GM10248 (cell line): Measurements from ENCODE around the gene GPR155.
"Not testable (repeated sequence)": the region's sequence is repeated elsewhere in the genome, so short reads cannot be mapped to it uniquely, and the experiment has no call there.

Experiments used
- CTCF ChIA-PET: fragments of 300-600 bp; sonication (Branson Sonifier 250); formaldehyde crosslinking; extraction: SDS; loops from one replicate; lab custom pipeline; 2021; ENCODE audit warnings: antibody characterized with exemption; lab: Yijun Ruan, JAX
- POLR2A ChIA-PET: fragments of 350-650 bp; sonication (Branson Sonifier 250); formaldehyde crosslinking; extraction: SDS; loops from one replicate; lab custom pipeline; 2020; ENCODE audit warnings: antibody characterized with exemption; lab: Yijun Ruan, JAX
- DNase-seq: peaks from one replicate; pipeline ENCODE4 v3.0.0; 2012; ENCODE audit errors: extremely low spot score
- CTCF ChIP-seq: IDR thresholded peaks from 2 replicates; pipeline ENCODE4 v1.5.1; 2012; ENCODE audit warnings: mild to moderate bottlenecking, low read depth; ENCODE audit errors: extremely low read depth, missing control alignments, control extremely low read depth

Gene GPR155

DNA sequence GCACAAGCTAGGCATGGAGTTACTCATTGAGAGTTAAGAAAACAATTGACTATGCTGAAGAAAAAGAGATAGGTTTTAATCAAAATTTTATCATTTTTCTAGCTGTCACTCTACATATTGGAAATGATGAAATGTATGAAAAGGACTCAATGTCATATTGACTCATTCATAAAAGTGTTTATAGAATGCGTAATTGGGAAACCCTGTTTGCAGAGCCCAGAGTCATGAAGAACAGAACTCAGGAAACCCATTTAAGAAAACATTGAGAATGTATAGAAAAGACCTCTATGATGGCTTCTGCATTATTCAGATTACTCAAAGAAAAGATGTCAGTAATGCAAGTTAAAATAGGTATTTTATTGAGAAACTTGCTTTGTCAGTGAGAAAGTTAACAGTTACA is 54.9 kb downstream of the GPR155 start:
- TF ChIP-seq CTCF = no peak
- POLR2A ChIA-PET = no interaction called here
- CTCF ChIA-PET = no interaction called here

GRCh38 chr2:174430066-174430465 is 56.8 kb downstream of the GPR155 start:
- ChIA-PET CTCF (interaction anchor here (0.7 to 2.3 kb wide), 3 partner anchors 9 to 34 kb away, joined by 3 to 7 read pairs (median 3); partner anchors contain the start of gene SCRN3), POLR2A (no interaction called here)
- TF ChIP-seq CTCF = no peak
- DNase-seq = no peak

More for the DNA sequence above, 54.9 kb downstream of the GPR155 start:
- DNase-seq = no peak

- POLR2A ChIA-PET = no interaction called here
- CTCF ChIA-PET = interaction anchor here (1.4 to 2.3 kb wide), 2 partner anchors 8 to 120 kb away, joined by 6 to 7 read pairs; no protein-coding TSS in a partner anchor
- TF ChIP-seq CTCF = no peak
These were observed 58.6 kb downstream of the GPR155 start for GRCh38 chr2:174428214-174428613.

DNA sequence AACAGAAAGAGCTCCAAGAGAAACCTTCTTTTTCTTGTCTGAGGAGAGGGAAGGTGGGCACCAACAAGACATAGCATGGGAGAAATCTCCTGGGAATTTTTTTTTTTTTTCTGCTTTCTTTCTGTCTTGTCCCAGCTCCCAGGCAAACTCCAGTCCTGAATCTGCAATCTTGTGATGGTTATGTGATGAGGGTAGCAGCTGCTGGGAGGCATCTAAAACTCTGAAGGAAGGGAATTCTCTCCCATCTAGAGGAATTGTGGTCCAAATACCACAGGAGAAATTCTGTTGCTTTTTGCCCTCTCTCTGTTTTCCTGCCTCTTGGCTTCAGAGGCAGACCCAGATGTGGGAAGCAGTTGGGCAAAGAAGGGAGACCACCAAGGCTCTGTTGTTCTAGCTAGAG is 74.6 kb downstream of the GPR155 start:
- ChIA-PET CTCF (no interaction called here), POLR2A (interaction anchor here (0.6 kb wide), 1 partner anchor 724 kb away, joined by 6 read pairs; no protein-coding TSS in a partner anchor)
- no peak for DNase-seq
- TF ChIP-seq CTCF = no peak

More at GRCh38 chr2:174428214-174428613, 58.6 kb downstream of the GPR155 start:
- no peak for DNase-seq

DNA sequence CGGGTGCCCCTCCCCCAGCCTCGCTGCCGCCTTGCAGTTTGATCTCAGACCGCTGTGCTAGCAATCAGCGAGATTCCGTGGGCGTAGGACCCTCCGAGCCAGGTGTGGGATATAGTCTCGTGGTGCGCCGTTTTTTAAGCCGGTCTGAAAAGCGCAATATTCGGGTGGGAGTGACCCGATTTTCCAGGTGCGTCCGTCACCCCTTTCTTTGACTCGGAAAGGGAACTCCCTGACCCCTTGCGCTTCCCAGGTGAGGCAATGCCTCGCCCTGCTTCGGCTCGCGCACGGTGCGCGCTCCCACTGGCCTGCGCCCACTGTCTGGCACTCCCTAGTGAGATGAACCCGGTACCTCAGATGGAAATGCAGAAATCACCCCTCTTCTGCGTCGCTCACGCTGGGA is 76.8 kb downstream of the GPR155 start:
- CTCF ChIA-PET, POLR2A ChIA-PET: not testable (repeated sequence)

GRCh38 chr2:174403628-174404027 is 83.2 kb downstream of the GPR155 start:
- ChIA-PET CTCF (no interaction called here), POLR2A (no interaction called here)
- no peak for TF ChIP-seq CTCF
- DNase-seq = no peak

More for the DNA sequence above, 76.8 kb downstream of the GPR155 start:
- DNase-seq = not testable (repeated sequence)

GRCh38 chr2:174400853-174401252 is 86.0 kb downstream of the GPR155 start:
- no peak for DNase-seq
- POLR2A ChIA-PET = no interaction called here
- CTCF ChIA-PET = interaction anchor here (0.7 to 1.3 kb wide), 2 partner anchors 20 to 59 kb away, joined by 3 read pairs; no protein-coding TSS in a partner anchor
- TF ChIP-seq CTCF = no peak
